ACC112 (cell line): ENCODE results near the gene MCC.

Experiments used
- H2AFZ ChIP-seq: fragments of 200-600 bp; sonication (generic); one replicate; pipeline ENCODE4 v1.6.0; 2017; ENCODE audit warnings: antibody characterized with exemption, low read length; ENCODE audit not compliant: unreplicated experiment
- H3K27ac ChIP-seq: fragments of 200-600 bp; sonication (generic); 2 replicates; pipeline ENCODE4 v1.5.1; 2014; ENCODE audit warnings: low read depth, mild to moderate bottlenecking, antibody characterized with exemption, low read length, moderate library complexity
- H3K27me3 ChIP-seq: fragments of 200-600 bp; sonication (generic); 2 replicates; pipeline ENCODE4 v1.6.1; 2014; ENCODE audit warnings: mild to moderate bottlenecking, antibody characterized with exemption, low read length, moderate library complexity, mixed read lengths; ENCODE audit not compliant: insufficient read depth
- H3K36me3 ChIP-seq: fragments of 200-600 bp; sonication (generic); 2 replicates; pipeline ENCODE4 v1.6.1; 2016; ENCODE audit warnings: mild to moderate bottlenecking, antibody characterized with exemption, low read length, moderate library complexity, mixed read lengths; ENCODE audit not compliant: insufficient read depth
- H3K4me1 ChIP-seq: fragments of 200-600 bp; sonication (generic); one replicate; pipeline ENCODE4 v1.6.1; 2016; ENCODE audit warnings: low read length, mixed read lengths; ENCODE audit not compliant: insufficient read depth, unreplicated experiment, control insufficient read depth
- H3K4me3 ChIP-seq: fragments of 200-600 bp; sonication (generic); 2 replicates; pipeline ENCODE4 v1.5.1; 2014; ENCODE audit warnings: mild to moderate bottlenecking, low read depth, low read length
- H3K79me2 ChIP-seq: fragments of 200-600 bp; sonication (generic); one replicate; pipeline ENCODE4 v1.6.0; 2016; ENCODE audit warnings: low read length; ENCODE audit not compliant: control insufficient read depth, unreplicated experiment, insufficient read depth

MCC gene

DNA sequence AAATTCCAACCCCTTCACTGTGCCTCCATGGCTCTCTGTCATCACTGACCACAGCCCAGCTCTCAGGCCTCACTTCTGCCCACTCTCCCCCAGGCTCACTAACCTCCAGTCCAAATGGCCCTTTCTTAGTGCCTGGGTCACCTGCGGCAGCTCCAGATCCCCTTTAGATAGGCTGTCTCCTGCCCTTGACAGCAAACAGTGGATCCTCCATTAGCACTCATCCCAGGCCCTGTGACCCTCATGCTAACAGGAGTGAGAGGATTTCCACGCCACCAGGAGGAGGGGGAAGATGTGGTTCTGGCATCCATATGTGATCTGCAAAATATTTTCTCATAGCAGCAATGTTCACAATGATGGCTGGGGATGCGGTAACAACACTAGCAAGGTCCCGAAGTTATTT is 372.3 kb downstream of the MCC start:
- peaks cover 11% of the 10 kb centered on the region for H3K4me1 ChIP-seq
- no peaks in the 10 kb centered on the region for H3K79me2 ChIP-seq
- no peaks in the 10 kb centered on the region for H3K36me3 ChIP-seq
- H3K27ac ChIP-seq, result no peak overlapping the region
- H3K4me3 ChIP-seq, result no peak overlapping the region
- no peaks in the 10 kb centered on the region for H3K27me3 ChIP-seq
- H2AFZ ChIP-seq, result no peak overlapping the region

DNA sequence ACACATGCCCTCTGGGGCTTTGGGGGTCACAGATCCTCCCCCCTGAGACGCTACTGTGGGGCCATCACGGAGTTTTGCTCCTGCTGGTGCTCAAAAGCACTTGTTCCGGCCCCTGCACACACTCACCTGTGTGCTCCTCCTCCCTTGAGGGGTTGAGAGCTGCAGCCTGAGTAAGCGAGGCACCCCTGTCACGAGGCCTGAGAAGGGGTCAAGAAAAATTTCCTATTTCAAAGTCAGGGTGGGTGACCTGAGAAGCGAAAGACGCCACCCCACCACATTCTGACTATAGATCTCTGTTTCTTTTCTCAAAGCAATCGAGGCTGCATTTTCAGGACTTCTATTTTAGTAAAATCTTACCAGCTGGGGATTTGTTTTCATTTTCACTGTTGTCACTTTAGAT is 373.2 kb downstream of the MCC start:
- no peaks in the 10 kb centered on the region for H3K79me2 ChIP-seq
- no peak overlapping the region for H2AFZ ChIP-seq
- no peak overlapping the region for H3K4me3 ChIP-seq
- no peaks in the 10 kb centered on the region for H3K27me3 ChIP-seq
- no peaks in the 10 kb centered on the region for H3K36me3 ChIP-seq
- H3K27ac ChIP-seq, result no peak overlapping the region
- H3K4me1 ChIP-seq, result peaks cover 11% of the 10 kb centered on the region

GRCh38 chr5:113114559-113114958 is 373.7 kb downstream of the MCC start:
- Histone ChIP-seq H3K27ac (no peak overlapping the region), H3K4me3 (no peak overlapping the region), H3K79me2 (no peaks in the 10 kb centered on the region), H3K36me3 (no peaks in the 10 kb centered on the region), H2AFZ (no peak overlapping the region), H3K4me1 (peaks cover 8% of the 10 kb centered on the region), H3K27me3 (no peaks in the 10 kb centered on the region)

GRCh38 chr5:113112435-113112834 is 375.8 kb downstream of the MCC start:
- Histone ChIP-seq H3K4me1 (no peaks in the 10 kb centered on the region), H3K79me2 (no peaks in the 10 kb centered on the region), H3K27me3 (no peaks in the 10 kb centered on the region), H2AFZ (no peak overlapping the region), H3K4me3 (no peak overlapping the region), H3K27ac (no peak overlapping the region), H3K36me3 (no peaks in the 10 kb centered on the region)

- Histone ChIP-seq H3K4me3 (no peak overlapping the region), H3K4me1 (no peaks in the 10 kb centered on the region), H2AFZ (no peak overlapping the region), H3K27me3 (no peaks in the 10 kb centered on the region), H3K36me3 (no peaks in the 10 kb centered on the region), H3K27ac (no peak overlapping the region), H3K79me2 (no peaks in the 10 kb centered on the region)
Observed at GRCh38 chr5:113110117-113110516, 378.1 kb downstream of the MCC start.

- H3K4me1 ChIP-seq, result no peaks in the 10 kb centered on the region
- no peaks in the 10 kb centered on the region for H3K27me3 ChIP-seq
- no peaks in the 10 kb centered on the region for H3K79me2 ChIP-seq
- H3K27ac ChIP-seq, result no peak overlapping the region
- no peak overlapping the region for H3K4me3 ChIP-seq
- no peak overlapping the region for H2AFZ ChIP-seq
- no peaks in the 10 kb centered on the region for H3K36me3 ChIP-seq
Observed at GRCh38 chr5:113109344-113109743, 378.9 kb downstream of the MCC start.

- Histone ChIP-seq H2AFZ (no peak overlapping the region), H3K27me3 (no peaks in the 10 kb centered on the region), H3K4me1 (no peaks in the 10 kb centered on the region), H3K79me2 (no peaks in the 10 kb centered on the region), H3K36me3 (no peaks in the 10 kb centered on the region), H3K27ac (no peak overlapping the region), H3K4me3 (no peak overlapping the region)
Observed at GRCh38 chr5:113108485-113108884, 379.8 kb downstream of the MCC start.

DNA sequence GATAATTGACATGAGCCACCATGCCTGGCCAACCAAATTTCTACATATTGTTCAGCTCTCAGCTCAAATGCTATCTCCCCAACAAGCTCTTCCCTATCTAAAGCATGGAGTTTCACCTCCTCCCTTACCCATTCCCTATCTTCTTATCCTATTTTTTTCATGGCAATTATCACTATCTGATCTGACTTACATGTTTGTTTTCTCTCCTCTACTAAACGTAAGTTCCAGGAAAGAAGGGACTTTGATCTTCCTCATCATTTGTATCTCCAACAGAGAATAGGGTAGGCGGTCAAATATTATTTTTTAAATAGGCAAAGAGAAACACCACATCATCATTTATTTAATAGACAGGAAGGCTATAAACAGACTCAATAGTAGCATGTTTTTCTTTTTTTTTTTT is 381.4 kb downstream of the MCC start:
- H3K4me3 ChIP-seq, result no peak overlapping the region
- H3K79me2 ChIP-seq, result no peaks in the 10 kb centered on the region
- no peaks in the 10 kb centered on the region for H3K36me3 ChIP-seq
- no peaks in the 10 kb centered on the region for H3K4me1 ChIP-seq
- no peak overlapping the region for H3K27ac ChIP-seq
- no peaks in the 10 kb centered on the region for H3K27me3 ChIP-seq
- no peak overlapping the region for H2AFZ ChIP-seq

DNA sequence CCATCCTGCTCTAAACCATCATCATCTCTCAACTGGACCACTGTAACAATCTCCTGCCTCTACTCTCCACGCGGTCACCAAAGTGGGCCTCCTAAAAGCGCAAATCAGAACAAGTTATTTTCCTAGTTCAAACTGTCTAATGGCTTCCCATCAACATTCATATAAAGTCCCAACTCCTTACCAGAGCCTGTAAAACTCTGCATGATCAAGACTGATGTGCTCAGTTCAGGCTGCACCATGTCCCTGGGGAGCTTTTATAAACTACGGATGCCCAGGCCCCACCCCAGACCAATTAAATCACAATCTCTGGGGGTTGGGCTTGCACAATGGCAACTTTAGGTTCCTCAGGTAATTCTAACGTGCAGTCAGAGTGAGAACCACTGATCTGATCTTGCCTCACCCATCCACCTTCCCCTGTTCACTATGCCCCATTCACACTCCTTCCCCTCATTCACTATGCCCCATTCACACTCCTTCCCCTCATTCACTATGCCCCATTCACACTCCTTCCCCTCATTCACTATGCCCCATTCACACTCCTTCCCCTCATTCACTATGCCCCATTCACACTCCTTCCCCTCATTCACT is 382.5 kb downstream of the MCC start:
- Histone ChIP-seq H3K27me3 (no peaks in the 10 kb centered on the region), H3K4me3 (no peak overlapping the region), H3K79me2 (no peaks in the 10 kb centered on the region), H3K36me3 (no peaks in the 10 kb centered on the region), H3K4me1 (no peaks in the 10 kb centered on the region), H3K27ac (no peak overlapping the region), H2AFZ (no peak overlapping the region)

- H3K36me3 ChIP-seq, result no peaks in the 10 kb centered on the region
- no peaks in the 10 kb centered on the region for H3K27me3 ChIP-seq
Observed at GRCh38 chr5:113103330-113103729, 384.9 kb downstream of the MCC start.

DNA sequence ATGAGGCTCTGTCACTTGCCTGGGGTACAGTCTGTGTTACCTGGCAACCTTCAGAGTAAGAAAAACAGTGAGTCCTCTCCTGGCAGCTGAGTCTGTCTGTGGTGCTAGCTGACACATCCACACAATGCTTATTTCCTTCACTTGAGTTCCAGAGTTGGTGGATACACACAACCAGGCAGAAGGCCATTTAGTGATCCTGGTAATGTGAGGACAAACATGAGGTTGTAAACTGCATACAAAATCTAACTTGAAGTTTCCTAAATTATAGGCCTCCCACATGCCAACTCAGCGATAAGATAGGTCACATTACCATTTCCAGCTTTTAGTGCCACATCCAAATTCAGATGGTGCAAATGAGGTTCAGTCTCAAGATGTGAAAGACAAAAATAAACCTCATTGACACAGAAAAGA is 386.1 kb downstream of the MCC start:
- H3K36me3 ChIP-seq, result no peaks in the 10 kb centered on the region
- no peaks in the 10 kb centered on the region for H3K4me1 ChIP-seq
- no peak overlapping the region for H3K27ac ChIP-seq
- no peaks in the 10 kb centered on the region for H3K79me2 ChIP-seq
- no peaks in the 10 kb centered on the region for H3K27me3 ChIP-seq
- no peak overlapping the region for H3K4me3 ChIP-seq
- H2AFZ ChIP-seq, result no peak overlapping the region

More at GRCh38 chr5:113103330-113103729, 384.9 kb downstream of the MCC start:
- H3K79me2 ChIP-seq, result no peaks in the 10 kb centered on the region
- H3K27ac ChIP-seq, result no peak overlapping the region
- H3K4me1 ChIP-seq, result no peaks in the 10 kb centered on the region
- H2AFZ ChIP-seq, result no peak overlapping the region
- H3K4me3 ChIP-seq, result no peak overlapping the region
